GM08714 (cell line): Measurements from ENCODE around the gene KDM4C.
"Not testable (repeated sequence)": the region's sequence is repeated elsewhere in the genome, so short reads cannot be mapped to it uniquely, and the experiment has no call there.

ENCODE experiments used
- H3K4me3 ChIP-seq: fragments of 200-500 bp; sonication (Bioruptor generic); 2 replicates; pipeline ENCODE4 v1.5.1; 2014; ENCODE audit warnings: mild to moderate bottlenecking, low read length, inconsistent platforms
- ZNF274 ChIP-seq: IDR thresholded peaks from 2 replicates; pipeline ENCODE4 v1.6.1; 2012; ENCODE audit warnings: mild to moderate bottlenecking, low read depth, low read length

KDM4C gene

DNA sequence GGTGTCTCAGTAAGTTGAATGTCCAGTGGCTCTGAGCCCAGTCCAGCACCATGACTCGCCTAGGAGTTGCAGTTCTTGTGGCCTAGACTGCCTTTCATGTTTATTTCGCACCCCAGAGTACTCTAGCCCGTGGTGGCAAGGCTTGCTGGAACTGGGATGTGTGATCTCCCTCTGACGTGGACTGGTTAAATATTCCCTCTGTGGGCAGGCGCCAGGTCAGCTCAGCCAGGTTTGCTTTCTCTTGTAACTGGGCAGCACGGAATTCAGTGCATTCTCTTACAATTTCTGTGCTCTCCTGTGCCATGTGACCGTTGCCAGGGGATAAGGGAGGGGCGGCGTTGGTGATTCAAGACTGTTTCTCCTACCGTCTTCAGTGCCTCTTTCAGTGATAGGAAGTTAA is 270.8 kb downstream of the KDM4C start:
- no peak for TF ChIP-seq ZNF274
- no peak overlapping the region for H3K4me3 ChIP-seq

DNA sequence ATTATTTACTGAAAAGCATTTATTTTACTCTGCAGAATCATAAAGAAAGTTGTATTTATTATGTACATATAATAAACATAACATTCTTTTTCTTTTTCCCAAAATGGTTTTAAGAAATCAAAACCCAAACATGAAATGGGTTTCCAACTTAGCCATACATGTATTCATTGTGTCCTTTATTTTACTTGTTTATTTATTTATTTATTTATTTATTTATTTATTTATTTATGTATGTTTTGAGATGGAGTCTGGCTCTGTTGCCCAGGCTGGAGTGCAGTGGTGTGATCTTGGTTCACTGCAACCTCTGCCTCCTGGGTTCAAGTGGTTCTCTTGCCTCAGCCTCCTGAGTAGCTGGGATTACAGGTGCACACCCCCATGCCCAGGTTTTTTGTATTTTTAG is 273.2 kb downstream of the KDM4C start:
- not testable (repeated sequence) for H3K4me3 ChIP-seq

DNA sequence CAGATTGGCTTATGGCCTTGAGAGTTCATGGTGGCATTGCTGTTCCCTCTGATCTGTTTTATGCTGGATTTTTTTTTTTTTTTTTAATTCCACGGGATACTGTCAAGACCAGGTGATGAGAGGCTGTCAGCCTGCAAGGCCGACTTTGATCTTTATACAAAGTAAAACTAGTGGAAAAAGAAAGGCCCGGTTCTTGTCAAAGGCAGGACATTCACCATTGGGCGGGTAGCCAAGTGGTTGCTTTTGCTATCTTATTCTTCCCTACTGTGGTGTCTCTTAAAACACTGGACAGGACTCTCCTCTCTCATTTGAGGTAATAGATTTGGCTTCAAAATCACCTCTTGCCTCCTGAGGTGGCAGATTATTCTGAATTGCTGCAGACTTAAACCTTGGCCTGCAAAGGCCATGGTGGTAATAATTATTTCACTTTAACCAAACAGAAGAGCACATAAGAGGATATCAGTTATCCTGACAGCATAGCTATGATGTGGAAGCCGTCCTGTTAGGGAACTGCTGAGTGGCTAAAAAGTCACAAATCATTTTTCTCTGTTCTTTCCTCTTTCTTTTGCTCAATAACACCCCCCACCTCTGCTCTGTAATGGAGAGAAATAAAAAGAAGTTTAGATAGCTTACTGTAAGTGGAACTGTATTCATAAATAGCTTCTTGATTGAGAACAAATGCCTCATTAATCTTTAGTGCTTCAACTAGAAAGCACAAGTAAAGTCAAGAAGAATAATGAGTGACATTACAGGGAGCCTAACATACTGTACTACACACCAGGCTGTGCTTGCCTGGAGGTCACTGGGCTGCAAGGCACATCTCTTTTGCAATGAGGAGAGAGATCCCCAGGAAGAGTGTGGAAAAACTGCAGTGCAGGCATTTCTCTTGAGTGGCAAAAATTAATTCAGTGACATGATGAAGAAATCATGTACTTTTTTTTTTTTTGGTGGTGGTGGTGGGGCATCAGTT is 275.6 kb downstream of the KDM4C start:
- no peak for TF ChIP-seq ZNF274
- H3K4me3 ChIP-seq = no peak overlapping the region

DNA sequence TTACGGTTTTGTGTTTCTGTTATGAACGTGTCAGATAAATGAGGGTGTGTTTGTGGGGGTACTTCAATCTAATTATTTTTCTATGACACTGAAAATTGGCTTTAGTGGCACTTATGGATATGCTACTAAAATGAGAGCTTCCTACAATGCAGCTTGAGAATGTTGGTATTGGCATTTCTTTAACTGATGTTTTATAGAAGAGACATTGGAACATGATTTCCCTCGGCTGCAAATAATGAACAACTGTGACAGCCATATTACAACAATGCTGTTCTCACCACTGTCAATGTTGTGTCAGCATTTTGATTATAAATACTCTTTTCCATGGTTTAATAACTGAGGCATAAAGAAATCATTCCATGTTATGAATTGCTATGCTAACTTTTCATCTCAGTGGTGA is 279.4 kb downstream of the KDM4C start:
- no peak for TF ChIP-seq ZNF274
- H3K4me3 ChIP-seq = no peak overlapping the region

DNA sequence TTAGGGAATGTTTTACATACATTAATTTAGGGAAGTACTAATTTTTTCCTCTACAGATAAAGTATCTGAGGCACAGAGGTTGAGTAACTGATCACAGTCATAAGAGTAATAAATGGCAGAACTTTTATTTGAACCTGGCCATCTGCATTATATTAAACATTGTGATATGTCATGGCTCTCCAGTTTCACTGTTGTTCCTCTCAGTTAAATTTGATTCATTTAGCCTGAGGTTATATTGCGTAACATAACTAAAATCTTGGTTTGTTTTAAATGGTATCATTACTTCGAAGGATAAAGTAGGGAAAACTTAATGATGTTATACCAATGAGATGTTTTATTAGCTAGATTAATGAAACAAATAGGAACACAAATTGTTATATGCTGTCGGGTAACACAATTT is 284.4 kb downstream of the KDM4C start:
- H3K4me3 ChIP-seq = no peak overlapping the region
- no peak for TF ChIP-seq ZNF274

DNA sequence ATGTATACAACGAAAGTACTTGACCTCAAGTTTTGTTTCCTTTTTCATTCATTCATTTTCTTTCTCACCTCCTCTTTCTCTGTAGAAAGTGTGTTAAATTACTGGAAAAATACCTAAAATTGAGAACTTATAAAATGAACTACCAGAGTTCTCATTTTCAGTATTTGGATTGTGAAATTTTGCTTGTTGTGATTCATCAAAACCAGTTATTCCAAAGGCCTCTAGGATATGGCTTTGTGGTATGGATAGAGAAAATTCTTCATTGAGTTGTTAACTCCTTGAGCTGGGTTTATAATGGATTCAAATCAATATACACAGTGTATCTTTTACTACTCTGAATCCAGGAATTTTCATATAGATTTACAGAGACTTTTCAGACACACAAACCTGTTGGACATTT is 287.6 kb downstream of the KDM4C start:
- no peak overlapping the region for H3K4me3 ChIP-seq
- TF ChIP-seq ZNF274 = no peak

DNA sequence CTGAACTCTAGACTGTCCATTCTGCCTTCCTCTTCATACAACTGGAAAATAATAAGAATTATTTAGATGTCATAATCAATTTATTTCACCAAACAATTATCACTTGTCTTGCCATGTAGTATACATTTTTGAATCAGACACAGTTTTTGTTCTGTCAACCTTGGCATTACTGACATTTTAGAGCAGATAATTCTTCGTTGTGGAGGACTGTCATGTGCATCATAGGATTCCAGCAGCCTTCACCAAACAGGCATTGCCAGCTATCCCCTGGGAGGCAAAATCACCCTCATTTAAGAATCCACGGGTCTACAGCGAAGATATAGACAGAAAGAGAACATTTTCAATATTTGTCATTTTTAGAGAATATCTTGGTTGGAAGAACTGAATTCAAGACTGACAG is 293.9 kb downstream of the KDM4C start:
- no peak for TF ChIP-seq ZNF274
- no peak overlapping the region for H3K4me3 ChIP-seq

DNA sequence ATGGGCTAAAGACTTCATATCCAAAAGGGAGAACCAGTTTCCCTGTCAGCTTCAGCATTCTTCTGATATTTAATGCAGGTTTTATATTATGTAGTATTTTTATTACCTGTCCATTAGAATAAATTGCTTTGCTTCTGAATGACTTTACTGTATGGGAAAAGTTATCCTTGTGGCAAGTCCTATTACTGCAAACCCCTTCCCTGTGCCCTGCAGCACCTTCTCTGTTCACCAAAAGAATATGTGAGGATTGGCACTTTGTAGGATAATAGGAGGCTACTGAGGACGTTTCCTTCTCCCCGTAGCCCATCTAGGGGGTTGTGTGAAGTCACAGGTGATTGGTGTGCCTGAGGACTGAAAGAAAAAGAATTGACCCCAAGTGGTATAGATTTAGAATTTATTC is 296.1 kb downstream of the KDM4C start:
- no peak for TF ChIP-seq ZNF274

DNA sequence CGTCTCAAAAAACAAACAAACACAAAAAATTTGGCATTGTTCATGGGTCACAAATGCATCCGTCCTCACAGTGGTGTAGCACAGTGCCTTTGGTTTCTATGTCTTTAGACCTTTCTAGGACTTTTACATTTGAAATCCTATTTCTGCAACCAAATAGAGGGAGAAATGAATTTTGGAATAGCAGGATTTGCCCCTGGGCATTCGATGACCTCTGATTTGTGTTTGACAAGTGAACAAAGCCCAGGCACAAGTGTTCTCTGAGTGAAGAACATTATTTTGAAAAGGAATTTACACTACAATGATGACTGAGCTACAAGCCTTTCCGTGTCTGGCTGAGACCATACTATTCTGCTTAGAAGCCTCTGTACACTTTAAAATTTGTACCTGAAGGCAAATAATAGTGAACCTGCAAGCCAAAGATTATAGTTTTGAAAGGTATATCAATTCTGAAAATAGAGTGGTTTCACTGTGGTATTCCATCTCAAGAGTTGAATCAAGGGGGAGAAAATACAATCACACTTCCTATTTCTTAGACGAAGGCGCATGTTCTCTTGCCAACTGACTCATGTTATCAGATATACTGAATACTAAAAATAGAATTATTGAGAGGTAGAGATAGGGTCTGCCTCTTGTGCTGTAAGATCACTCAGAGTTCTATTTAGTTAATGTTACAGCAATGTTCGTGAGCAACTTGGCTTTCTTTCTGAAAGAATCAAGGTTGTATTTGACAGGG is 297.6 kb downstream of the KDM4C start:
- TF ChIP-seq ZNF274 = no peak
- no peak overlapping the region for H3K4me3 ChIP-seq

More for the DNA sequence above, 296.1 kb downstream of the KDM4C start:
- no peak overlapping the region for H3K4me3 ChIP-seq

DNA sequence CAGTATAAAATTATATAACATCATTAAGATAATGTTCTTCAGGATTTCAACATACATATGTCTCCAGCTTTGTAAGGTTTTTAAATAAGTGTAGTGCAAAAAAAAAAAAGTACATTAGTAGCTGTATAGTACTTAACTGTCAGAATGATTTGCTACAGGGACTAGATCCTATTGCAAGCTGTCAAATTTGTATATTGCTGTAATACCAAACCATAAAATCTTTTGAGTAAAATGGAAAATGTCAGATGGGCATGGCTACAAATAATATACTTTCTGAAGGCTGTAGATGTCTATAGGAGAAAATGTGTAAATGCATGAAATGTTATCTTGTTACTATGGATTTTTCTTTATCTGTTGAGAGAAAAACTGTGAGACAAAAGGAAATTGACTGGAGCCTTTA is 298.5 kb downstream of the KDM4C start:
- H3K4me3 ChIP-seq = no peak overlapping the region
- TF ChIP-seq ZNF274 = no peak

DNA sequence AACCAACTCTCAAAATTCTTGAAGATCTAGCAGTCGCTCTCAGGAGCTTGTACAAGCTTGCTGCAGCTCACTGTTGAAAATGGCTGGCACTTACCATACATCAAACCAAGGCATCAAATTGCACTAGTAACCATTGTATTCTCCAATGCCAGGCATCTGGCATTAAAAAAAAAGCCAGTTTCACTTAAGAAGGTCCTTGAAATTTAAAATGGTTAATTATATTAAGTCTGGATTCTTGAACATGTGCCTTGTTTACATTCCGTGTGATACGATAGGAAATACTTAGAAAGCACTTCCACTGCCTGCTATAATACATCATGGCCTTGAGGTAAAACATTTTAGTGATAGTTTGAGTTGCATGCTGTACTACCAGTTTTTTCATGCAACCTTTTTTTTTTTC is 300.7 kb downstream of the KDM4C start:
- TF ChIP-seq ZNF274 = no peak
- no peak overlapping the region for H3K4me3 ChIP-seq

DNA sequence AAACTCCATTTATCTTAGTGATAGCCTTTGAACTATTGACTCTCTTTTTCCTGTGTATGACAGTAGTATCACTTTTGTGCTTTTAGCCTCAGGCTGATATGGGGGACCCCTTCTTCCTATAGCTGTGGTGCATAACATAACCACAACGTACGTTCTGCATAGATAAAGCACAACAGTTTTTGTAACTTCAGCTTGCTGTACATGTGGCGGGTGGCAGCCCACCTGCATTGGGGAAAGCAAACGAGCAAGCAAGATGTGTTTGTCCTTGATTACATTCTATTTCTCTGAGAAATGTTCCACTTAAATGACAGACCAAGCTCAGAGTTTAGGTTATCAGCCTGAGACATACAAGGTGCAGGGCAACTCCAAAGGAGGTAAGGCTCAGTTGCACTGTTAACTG is 309.4 kb downstream of the KDM4C start:
- TF ChIP-seq ZNF274 = no peak
- no peak overlapping the region for H3K4me3 ChIP-seq

DNA sequence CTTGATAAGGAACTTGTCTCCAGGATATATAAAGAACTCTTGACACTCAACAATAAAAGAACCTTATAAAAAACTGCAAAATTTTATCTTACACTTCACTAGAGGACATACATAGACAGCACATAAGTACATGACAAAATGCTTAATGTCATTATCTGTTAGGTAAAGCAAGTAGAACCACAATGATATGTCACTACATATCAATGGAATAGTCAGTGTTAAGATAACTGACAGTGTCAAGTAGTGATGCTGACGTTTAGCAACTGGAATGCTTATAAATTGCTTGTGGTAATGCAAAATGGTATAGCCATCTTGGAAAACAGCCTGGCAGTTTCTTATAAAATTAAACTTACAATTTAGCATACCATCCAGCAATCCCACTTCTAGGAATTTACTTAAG is 314.1 kb downstream of the KDM4C start:
- no peak overlapping the region for H3K4me3 ChIP-seq
- TF ChIP-seq ZNF274 = no peak

DNA sequence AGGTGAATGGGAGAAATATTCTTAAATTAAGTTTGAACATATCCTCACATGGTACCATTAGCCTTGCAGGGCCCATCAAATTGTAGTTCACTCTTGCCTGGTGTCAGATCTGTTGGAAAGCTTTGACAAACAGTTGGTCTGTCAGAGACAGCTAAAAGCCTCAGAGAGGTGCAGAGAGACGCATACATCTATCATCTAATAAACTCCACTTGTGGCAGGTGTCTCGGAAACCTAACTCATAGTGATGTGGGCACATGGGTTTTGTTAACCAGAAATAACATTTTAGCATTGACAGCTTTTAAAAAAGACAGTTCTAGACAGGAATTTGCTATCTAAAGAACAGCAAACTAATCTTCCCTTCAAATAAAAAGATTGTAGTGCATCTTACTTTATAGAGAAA is 315.9 kb downstream of the KDM4C start:
- TF ChIP-seq ZNF274 = no peak
- H3K4me3 ChIP-seq = no peak overlapping the region

DNA sequence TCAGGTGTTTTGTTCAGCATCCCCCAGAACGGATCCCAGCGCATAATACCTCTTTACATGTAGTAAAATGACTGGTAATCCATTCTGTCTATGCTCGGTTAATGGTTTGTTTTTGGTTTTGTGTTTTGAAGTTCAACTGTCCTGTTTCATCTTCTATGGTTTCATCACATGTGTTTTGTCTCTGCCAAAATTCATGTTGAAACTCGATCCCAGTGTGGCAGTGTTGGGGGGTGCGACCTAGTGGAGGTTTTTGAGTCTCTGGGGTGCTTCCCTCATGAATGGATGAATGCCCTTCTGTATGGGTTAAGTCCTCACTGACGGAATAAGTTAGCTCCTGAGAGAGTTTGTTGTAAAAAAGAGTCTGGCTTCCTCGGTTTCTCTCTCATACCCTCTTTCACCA is 317.4 kb downstream of the KDM4C start:
- no peak for TF ChIP-seq ZNF274
- H3K4me3 ChIP-seq = no peak overlapping the region
